ENCODE data around the gene FBXW8. TPM values are rescaled to one million over a fixed set of nuclear protein-coding genes. Genes with fewer than 3 reads are reported as not detected.
A peak's percentile ranks its signal among the peaks of the same experiment; 100 is the strongest.

FBXW8 gene
- total RNA-seq, 1 experiment from 2014 or later = 15.6 TPM

DNA sequence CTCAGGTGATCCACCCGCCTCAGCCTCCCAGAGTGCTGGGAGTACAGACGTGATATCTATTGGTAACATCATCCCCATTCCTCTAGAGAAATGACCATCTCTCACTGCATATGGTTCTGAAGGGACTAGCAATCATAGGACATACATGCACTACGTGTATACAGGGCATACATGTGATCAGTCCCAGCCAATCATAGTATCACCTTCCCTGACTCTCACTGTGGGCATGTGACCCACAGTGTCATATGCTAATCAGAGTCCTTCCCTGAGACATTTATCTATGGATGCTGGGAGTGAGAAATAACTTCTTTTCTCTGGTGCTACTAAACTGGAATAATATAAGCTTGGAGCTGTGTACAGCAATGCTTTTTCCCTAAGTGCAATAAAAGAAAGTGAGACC lies 12.1 kb upstream of the FBXW8 start:
- 0 out of 2 replicates have a peak, but pooled peaks have one; percentile 39 for ATAC-seq
- H3K4me3 Mint-ChIP-seq = no peak overlapping the region
- POLR2A ChIA-PET = no interaction called here
- peaks cover 6% of the 10 kb centered on the region for H3K27me3 Mint-ChIP-seq (ENCODE audit: low read depth)
- TF ChIP-seq, protein P1, sequence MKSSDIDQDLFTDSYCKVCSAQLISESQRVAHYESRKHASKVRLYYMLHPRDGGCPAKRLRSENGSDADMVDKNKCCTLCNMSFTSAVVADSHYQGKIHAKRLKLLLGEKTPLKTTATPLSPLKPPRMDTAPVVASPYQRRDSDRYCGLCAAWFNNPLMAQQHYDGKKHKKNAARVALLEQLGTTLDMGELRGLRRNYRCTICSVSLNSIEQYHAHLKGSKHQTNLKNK (CRISPR knock-in tag; IDR thresholded peaks at IDR 0.05) = no peak
- TF ChIP-seq, protein P2, sequence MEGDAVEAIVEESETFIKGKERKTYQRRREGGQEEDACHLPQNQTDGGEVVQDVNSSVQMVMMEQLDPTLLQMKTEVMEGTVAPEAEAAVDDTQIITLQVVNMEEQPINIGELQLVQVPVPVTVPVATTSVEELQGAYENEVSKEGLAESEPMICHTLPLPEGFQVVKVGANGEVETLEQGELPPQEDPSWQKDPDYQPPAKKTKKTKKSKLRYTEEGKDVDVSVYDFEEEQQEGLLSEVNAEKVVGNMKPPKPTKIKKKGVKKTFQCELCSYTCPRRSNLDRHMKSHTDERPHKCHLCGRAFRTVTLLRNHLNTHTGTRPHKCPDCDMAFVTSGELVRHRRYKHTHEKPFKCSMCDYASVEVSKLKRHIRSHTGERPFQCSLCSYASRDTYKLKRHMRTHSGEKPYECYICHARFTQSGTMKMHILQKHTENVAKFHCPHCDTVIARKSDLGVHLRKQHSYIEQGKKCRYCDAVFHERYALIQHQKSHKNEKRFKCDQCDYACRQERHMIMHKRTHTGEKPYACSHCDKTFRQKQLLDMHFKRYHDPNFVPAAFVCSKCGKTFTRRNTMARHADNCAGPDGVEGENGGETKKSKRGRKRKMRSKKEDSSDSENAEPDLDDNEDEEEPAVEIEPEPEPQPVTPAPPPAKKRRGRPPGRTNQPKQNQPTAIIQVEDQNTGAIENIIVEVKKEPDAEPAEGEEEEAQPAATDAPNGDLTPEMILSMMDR (IDR thresholded peaks at IDR 0.05) = no peak
- TF ChIP-seq, protein P3, sequence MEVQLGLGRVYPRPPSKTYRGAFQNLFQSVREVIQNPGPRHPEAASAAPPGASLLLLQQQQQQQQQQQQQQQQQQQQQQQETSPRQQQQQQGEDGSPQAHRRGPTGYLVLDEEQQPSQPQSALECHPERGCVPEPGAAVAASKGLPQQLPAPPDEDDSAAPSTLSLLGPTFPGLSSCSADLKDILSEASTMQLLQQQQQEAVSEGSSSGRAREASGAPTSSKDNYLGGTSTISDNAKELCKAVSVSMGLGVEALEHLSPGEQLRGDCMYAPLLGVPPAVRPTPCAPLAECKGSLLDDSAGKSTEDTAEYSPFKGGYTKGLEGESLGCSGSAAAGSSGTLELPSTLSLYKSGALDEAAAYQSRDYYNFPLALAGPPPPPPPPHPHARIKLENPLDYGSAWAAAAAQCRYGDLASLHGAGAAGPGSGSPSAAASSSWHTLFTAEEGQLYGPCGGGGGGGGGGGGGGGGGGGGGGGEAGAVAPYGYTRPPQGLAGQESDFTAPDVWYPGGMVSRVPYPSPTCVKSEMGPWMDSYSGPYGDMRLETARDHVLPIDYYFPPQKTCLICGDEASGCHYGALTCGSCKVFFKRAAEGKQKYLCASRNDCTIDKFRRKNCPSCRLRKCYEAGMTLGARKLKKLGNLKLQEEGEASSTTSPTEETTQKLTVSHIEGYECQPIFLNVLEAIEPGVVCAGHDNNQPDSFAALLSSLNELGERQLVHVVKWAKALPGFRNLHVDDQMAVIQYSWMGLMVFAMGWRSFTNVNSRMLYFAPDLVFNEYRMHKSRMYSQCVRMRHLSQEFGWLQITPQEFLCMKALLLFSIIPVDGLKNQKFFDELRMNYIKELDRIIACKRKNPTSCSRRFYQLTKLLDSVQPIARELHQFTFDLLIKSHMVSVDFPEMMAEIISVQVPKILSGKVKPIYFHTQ (CRISPR knock-in tag; IDR thresholded peaks at IDR 0.05) = no peak
- TF ChIP-seq, protein P4, sequence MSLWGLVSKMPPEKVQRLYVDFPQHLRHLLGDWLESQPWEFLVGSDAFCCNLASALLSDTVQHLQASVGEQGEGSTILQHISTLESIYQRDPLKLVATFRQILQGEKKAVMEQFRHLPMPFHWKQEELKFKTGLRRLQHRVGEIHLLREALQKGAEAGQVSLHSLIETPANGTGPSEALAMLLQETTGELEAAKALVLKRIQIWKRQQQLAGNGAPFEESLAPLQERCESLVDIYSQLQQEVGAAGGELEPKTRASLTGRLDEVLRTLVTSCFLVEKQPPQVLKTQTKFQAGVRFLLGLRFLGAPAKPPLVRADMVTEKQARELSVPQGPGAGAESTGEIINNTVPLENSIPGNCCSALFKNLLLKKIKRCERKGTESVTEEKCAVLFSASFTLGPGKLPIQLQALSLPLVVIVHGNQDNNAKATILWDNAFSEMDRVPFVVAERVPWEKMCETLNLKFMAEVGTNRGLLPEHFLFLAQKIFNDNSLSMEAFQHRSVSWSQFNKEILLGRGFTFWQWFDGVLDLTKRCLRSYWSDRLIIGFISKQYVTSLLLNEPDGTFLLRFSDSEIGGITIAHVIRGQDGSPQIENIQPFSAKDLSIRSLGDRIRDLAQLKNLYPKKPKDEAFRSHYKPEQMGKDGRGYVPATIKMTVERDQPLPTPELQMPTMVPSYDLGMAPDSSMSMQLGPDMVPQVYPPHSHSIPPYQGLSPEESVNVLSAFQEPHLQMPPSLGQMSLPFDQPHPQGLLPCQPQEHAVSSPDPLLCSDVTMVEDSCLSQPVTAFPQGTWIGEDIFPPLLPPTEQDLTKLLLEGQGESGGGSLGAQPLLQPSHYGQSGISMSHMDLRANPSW (CRISPR knock-in tag; conservative IDR thresholded peaks at IDR 0.05; ENCODE audit: low read depth) = no peak
- TF ChIP-seq, protein P5, sequence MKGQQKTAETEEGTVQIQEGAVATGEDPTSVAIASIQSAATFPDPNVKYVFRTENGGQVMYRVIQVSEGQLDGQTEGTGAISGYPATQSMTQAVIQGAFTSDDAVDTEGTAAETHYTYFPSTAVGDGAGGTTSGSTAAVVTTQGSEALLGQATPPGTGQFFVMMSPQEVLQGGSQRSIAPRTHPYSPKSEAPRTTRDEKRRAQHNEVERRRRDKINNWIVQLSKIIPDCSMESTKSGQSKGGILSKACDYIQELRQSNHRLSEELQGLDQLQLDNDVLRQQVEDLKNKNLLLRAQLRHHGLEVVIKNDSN (CRISPR knock-in tag; IDR thresholded peaks at IDR 0.05) = 0 out of 2 replicates have a peak, but pooled peaks have one; percentile 23
- no peak for TF ChIP-seq NR2C2 (CRISPR knock-in tag; IDR thresholded peaks at IDR 0.05)
- TF ChIP-seq, protein P6, sequence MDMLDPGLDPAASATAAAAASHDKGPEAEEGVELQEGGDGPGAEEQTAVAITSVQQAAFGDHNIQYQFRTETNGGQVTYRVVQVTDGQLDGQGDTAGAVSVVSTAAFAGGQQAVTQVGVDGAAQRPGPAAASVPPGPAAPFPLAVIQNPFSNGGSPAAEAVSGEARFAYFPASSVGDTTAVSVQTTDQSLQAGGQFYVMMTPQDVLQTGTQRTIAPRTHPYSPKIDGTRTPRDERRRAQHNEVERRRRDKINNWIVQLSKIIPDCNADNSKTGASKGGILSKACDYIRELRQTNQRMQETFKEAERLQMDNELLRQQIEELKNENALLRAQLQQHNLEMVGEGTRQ (CRISPR knock-in tag; IDR thresholded peaks at IDR 0.05) = peak; percentile 48
- CTCF ChIA-PET = interaction anchor here (2.7 kb wide), 1 partner anchor 35 kb away, joined by 18 read pairs; no protein-coding TSS in a partner anchor
- H3K9me3 Mint-ChIP-seq = peaks cover 4% of the 10 kb centered on the region; the same call in 1 of the 2 replicates
- DNase-seq (ENCODE audit: low spot score) = no peak
- H3K27ac Mint-ChIP-seq = no peak overlapping the region
- H3K4me1 Mint-ChIP-seq = no peaks in the 10 kb centered on the region
- no peaks in the 10 kb centered on the region for H3K36me3 Mint-ChIP-seq

DNA sequence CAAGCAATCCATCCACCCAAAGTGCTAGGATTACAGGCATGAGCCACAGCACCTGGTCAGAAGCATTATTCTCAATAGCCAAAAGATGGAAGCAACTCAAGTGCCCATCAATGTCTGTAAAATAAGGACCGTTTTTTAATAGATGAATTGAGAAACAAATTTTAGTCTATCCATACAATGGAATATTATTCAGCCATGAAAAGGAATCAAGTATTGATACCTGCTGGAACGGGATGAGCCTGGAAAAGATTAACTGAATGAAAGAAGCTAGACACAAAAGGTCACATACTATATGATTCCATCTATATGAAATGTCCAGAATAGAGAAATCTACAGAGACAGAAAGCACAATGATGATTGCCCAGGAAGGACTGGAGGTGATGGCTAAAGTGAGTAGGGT lies 9.1 kb upstream of the FBXW8 start:
- ChIA-PET CTCF (no interaction called here), POLR2A (no interaction called here)
- Mint-ChIP-seq H3K4me1 (peaks cover under 1% of the 10 kb centered on the region), H3K4me3 (no peak overlapping the region), H3K9me3 (peaks cover 4% of the 10 kb centered on the region; the same call in 1 of the 2 replicates), H3K36me3 (no peaks in the 10 kb centered on the region), H3K27me3 (ENCODE audit: low read depth) (peaks cover 6% of the 10 kb centered on the region), H3K27ac (no peak overlapping the region)
- ATAC-seq = no peak
- TF ChIP-seq NFYB (CRISPR knock-in tag; conservative IDR thresholded peaks at IDR 0.05; ENCODE audit: low read depth) = no peak
- TF ChIP-seq ETV6 (CRISPR knock-in tag; IDR thresholded peaks at IDR 0.05) = no peak
- TF ChIP-seq, protein P7, sequence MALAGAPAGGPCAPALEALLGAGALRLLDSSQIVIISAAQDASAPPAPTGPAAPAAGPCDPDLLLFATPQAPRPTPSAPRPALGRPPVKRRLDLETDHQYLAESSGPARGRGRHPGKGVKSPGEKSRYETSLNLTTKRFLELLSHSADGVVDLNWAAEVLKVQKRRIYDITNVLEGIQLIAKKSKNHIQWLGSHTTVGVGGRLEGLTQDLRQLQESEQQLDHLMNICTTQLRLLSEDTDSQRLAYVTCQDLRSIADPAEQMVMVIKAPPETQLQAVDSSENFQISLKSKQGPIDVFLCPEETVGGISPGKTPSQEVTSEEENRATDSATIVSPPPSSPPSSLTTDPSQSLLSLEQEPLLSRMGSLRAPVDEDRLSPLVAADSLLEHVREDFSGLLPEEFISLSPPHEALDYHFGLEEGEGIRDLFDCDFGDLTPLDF (CRISPR knock-in tag; IDR thresholded peaks at IDR 0.05) = no peak
- no peak for TF ChIP-seq NFE2L1 (CRISPR knock-in tag; IDR thresholded peaks at IDR 0.05)
- TF ChIP-seq FOXK1 (CRISPR knock-in tag; IDR thresholded peaks at IDR 0.05) = no peak
- TF ChIP-seq, protein P8, sequence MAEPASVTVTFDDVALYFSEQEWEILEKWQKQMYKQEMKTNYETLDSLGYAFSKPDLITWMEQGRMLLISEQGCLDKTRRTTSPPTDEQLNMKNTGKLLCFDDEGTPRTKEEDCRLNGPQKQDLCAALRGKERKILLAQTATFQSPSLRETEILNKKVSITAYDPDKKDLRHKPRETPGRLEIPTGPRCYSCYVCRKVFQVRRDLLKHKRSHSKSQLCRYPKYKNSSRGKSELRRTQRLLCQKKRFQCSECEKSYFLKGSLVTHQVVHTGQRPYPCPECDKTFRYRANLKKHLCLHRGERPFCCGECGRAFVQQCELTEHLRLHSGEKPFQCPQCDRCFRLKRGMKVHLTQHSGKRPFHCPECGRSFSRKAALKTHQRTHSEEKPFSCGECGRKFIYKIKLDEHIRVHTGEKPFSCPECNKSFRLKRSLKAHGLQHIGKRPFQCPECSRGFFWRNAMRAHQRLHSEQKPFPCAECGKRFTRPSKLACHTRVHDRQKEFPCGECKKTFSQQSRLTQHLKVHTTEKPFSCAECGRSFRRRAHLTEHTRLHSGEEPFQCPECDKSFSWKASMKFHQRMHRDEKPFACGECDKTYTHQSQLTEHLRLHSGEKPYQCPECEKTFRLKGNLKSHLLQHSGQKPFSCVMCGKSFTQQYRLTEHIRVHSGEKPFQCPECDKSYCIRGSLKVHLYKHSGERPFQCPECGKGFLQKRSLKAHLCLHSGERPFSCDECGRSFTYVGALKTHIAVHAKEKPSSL (CRISPR knock-in tag; conservative IDR thresholded peaks at IDR 0.05) = no peak
- TF ChIP-seq, protein P9, sequence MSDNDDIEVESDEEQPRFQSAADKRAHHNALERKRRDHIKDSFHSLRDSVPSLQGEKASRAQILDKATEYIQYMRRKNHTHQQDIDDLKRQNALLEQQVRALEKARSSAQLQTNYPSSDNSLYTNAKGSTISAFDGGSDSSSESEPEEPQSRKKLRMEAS (CRISPR knock-in tag; IDR thresholded peaks at IDR 0.05) = no peak
- no peak for DNase-seq (ENCODE audit: low spot score)

Data from WTC11 (cell line).